LNCAP (cell line): Measurements from ENCODE around the gene NELL2.

Experiments
- TF ChIP-seq, protein P1 (sequence below): fragments of 450-650 bp; IDR thresholded peaks from 2 replicates; pipeline ENCODE4 v1.5.1; 2017; ENCODE audit warnings: mild to moderate bottlenecking

NELL2 gene

GRCh38 chr12:44829045-44829444 lies 47.1 kb downstream of the NELL2 start:
- TF ChIP-seq, protein P1, sequence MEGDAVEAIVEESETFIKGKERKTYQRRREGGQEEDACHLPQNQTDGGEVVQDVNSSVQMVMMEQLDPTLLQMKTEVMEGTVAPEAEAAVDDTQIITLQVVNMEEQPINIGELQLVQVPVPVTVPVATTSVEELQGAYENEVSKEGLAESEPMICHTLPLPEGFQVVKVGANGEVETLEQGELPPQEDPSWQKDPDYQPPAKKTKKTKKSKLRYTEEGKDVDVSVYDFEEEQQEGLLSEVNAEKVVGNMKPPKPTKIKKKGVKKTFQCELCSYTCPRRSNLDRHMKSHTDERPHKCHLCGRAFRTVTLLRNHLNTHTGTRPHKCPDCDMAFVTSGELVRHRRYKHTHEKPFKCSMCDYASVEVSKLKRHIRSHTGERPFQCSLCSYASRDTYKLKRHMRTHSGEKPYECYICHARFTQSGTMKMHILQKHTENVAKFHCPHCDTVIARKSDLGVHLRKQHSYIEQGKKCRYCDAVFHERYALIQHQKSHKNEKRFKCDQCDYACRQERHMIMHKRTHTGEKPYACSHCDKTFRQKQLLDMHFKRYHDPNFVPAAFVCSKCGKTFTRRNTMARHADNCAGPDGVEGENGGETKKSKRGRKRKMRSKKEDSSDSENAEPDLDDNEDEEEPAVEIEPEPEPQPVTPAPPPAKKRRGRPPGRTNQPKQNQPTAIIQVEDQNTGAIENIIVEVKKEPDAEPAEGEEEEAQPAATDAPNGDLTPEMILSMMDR = no peak

- TF ChIP-seq, protein P1 = no peak
Observed at GRCh38 chr12:44827832-44828438, 48.2 kb downstream of the NELL2 start.

DNA sequence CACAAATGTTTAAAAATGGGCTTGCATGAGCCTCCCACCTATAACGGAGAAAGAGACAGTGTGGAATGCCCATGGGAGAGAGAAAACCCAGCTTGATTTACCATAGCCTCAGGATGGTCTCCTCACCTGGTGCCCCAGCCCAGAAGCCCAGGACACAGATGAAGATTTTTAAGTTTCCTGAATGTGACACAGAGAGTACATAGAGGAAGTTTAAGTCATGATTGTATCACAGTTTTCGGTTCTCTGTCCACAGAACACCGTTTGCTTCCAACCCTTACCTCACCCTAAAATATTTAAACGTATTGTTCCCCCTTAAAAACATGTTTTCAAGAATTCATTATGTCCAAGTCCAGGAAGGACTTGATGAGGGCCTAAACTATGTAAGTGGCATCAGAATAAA lies 56.2 kb downstream of the NELL2 start:
- TF ChIP-seq, protein P1 = no peak

GRCh38 chr12:44817687-44818086 lies 58.4 kb downstream of the NELL2 start:
- TF ChIP-seq, protein P1 = no peak

DNA sequence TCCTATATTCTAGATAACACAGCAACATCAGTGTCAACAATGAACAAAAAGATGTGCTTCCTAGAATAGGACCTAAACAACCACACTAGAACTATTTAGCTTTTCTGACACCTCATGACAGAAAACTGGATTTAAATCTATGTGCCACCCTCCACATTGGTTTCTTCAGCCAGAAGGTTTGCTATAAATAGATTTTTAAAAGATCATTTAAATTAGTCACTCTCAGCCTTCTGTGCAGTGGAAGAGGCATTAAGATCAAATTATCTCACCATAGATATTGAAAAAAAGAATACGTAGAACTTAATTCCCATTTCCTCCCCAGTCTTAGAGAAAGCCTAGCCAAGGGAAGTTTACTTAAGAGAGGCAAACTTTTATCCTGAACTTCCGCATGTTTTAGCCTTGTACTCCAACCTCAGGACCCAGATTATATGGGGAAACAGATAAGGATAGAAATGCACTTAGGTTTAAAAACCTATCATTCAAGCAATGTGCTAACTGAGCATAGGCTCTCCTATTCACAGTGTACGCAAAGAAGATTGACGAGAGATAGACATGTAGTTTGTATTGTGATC lies 59.6 kb downstream of the NELL2 start:
- TF ChIP-seq, protein P1 = no peak

DNA sequence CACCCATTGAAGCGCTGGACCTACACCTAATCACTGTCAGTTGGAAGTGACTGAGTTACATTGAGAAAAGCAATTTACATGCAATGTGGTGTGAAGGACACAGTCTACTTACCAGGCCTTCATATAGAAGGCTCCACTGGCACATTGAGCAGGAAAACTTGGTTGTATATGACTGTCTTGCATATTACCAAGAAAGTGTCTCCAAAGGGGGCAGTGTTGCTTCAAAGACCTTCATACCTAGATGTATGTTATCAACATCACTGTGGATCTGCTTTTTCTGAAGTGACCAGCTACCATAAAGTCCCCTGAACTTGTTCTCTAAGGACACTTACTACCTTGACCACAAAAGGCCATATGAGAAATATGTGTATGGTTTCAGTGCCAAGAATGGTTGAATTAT lies 64.1 kb downstream of the NELL2 start:
- TF ChIP-seq, protein P1 = 0 out of 2 replicates have a peak, but pooled peaks have one; percentile 8

GRCh38 chr12:44804068-44804467 lies 72.0 kb downstream of the NELL2 start:
- TF ChIP-seq, protein P1 = no peak
